GM06990 (cell line): ENCODE data around the gene PHAF1.
A peak's percentile ranks its signal among the peaks of the same experiment; 100 is the strongest.

Source experiments
- DNase-seq: peaks from one replicate; pipeline ENCODE4 v3.0.0-alpha.2; 2011; ENCODE audit not compliant: insufficient read length; ENCODE audit errors: extremely low read depth
- H3K27me3 ChIP-seq: replicated peaks from 2 replicates; pipeline ENCODE4 v1.6.0; 2011; ENCODE audit warnings: low read length; ENCODE audit not compliant: control insufficient read depth, insufficient read depth
- H3K36me3 ChIP-seq: 2 replicates; pipeline ENCODE4 v1.5.1; 2011; ENCODE audit warnings: low read length; ENCODE audit not compliant: control insufficient read depth, insufficient read depth
- H3K4me3 ChIP-seq: replicated peaks from 2 replicates; pipeline ENCODE4 v1.5.1; 2011; ENCODE audit warnings: low read depth, mild to moderate bottlenecking, control low read depth, low read length
- TF ChIP-seq, protein P1 (sequence below): IDR thresholded peaks from 2 replicates; pipeline ENCODE4 v1.5.1; 2011; ENCODE audit warnings: low read length, control low read depth, mild to moderate bottlenecking, inconsistent platforms; ENCODE audit not compliant: insufficient read depth, poor library complexity, severe bottlenecking

PHAF1 gene

DNA sequence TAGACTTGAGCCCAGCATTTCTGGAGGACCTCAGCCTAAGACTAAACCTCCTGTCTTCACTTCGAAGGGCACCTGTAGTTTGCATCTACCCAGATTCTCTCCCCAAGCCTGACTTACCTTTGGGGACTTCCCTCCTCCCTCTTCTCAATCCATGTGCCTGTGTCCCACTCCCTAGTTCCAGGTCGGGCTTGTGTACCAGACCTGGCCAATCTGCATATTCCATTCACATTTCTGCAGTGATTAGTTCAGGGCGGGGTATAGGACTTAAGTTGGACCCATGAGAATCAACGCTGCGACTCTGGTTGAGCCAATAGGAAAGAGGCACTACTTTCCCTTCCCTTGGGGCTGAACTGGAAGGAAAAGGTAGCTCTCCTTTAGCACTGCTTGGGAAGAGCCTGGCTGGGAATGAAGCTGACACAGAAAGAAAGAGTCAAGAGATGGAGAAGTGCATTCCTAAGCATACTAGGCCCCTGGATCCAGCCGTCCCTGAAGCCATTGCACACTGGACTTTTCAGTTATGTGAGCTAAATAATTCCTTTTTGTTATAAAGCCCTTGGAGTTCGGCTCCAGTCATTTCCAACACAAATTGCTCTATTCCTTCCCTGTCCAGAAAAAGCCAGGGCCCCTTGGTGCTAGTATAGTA is 47.5 kb downstream of the PHAF1 start:
- DNase-seq = no peak
- Histone ChIP-seq H3K27me3 (no peaks in the 10 kb centered on the region), H3K36me3 (peaks cover 2% of the 10 kb centered on the region), H3K4me3 (no peak overlapping the region)
- TF ChIP-seq, protein P1, sequence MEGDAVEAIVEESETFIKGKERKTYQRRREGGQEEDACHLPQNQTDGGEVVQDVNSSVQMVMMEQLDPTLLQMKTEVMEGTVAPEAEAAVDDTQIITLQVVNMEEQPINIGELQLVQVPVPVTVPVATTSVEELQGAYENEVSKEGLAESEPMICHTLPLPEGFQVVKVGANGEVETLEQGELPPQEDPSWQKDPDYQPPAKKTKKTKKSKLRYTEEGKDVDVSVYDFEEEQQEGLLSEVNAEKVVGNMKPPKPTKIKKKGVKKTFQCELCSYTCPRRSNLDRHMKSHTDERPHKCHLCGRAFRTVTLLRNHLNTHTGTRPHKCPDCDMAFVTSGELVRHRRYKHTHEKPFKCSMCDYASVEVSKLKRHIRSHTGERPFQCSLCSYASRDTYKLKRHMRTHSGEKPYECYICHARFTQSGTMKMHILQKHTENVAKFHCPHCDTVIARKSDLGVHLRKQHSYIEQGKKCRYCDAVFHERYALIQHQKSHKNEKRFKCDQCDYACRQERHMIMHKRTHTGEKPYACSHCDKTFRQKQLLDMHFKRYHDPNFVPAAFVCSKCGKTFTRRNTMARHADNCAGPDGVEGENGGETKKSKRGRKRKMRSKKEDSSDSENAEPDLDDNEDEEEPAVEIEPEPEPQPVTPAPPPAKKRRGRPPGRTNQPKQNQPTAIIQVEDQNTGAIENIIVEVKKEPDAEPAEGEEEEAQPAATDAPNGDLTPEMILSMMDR = no peak

DNA sequence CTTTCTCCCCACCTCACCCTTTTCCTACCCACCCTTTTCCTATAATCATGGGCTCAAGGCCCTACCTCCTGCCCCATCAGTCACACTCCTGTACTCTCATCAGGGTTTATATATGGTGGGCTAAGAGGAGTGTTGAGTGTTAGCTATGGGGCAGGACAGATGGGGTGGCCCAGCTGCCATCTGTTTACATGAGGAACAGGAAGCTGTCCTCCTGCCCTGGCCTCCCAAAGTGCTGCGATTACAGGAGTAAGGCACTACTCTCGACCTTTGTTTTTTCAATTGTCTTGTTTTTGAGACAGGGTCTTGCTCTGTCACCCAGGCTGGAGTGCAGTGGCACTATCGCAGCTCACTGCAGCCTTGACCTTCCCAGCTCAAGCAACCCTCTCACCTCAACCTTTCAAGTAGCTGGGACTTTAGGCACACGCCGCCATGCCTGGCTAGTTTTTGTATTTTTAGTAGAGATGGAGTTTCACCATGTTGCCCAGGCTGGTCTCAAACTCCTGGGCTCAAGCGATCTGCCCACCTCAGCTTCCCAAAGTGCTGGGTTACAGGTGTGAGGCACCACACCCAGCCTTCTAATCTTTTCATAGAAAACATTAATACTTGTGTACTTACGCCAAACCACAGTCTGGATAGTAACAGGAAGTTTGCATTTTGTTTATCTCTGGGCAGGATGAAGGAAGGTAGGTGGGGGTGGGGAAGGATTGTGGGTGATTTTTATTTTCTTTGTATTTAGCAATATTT is 48.3 kb downstream of the PHAF1 start:
- Histone ChIP-seq H3K4me3 (peak overlapping the region; percentile 98), H3K36me3 (peaks cover 2% of the 10 kb centered on the region), H3K27me3 (no peaks in the 10 kb centered on the region; the same call in 1 of the 2 replicates)
- TF ChIP-seq, protein P1 = no peak
- DNase-seq = no peak

DNA sequence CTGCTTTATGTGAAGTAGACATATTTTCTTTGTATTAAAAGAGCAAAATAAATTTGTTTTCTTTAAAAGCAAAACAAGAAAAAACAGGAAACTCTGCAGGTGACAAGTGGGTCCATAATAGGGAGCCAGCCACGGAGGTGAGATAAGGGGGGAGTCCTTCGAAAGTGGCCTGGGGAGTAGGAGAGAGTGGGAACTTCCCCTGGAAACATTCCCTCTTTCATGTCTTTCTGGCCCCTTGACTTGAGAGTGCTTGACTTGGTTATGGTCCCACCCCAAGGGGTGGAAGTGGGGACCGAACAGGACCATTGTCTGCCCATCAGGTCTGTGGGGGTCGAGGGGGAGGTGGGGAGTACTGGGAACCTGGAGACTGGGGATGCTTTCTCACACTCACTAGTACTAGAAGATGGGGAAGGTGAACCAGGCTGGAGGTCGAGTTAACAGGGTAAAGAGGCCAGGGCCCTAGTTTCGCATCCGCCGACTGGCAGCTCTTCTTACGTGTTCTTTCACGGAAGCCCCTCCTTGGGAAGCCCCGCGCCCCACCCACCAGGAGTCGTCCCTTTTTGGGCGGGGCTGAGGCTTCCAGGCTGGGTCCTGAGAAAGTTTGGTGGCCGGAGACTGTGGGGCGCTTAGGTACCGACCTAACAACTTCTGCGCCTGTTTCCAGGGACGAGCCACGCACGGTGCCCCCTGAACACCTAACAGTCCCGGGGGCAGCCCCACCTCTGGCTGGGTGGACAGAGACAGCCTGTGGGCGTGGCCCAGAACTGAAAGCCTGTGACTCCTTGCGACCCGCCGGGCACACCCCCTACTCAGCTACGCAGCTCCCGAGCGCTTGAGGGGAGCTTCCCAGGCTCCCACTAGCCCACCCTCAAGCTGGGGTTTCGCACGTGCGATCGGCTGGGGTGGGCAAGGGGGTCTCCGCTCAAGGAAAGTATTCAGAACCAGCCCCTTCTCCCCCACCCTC is 49.2 kb downstream of the PHAF1 start:
- Histone ChIP-seq H3K4me3 (peak overlapping the region; percentile 98), H3K36me3 (peaks cover 2% of the 10 kb centered on the region), H3K27me3 (no peaks in the 10 kb centered on the region; the same call in 1 of the 2 replicates)
- TF ChIP-seq, protein P1 = no peak
- peak; percentile 88 for DNase-seq

DNA sequence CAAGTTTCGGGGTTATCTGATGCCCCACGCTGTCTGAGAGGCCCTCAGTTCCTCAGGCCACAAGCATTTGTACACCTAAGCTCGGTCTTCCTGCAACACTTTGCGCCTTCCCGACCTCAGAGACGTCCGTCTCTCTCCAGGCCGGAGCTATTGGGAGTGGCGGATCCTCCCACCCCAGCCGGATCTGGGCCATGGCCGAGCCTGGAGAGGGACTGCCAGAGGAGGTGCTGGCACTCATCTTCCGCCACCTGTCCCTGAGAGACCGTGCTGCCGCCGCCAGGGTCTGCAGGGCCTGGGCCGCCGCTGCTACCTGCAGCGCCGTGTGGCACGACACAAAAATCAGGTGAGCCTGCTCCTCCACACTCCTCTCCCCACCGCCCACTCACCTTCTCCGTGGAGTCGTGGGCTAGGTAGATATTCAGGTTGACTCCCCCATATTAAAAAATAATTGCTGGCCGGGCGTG is 51.9 kb downstream of the PHAF1 start:
- Histone ChIP-seq H3K4me3 (no peak overlapping the region), H3K36me3 (peaks cover 2% of the 10 kb centered on the region), H3K27me3 (no peaks in the 10 kb centered on the region; the same call in 1 of the 2 replicates)
- TF ChIP-seq, protein P1 = no peak
- no peak for DNase-seq

DNA sequence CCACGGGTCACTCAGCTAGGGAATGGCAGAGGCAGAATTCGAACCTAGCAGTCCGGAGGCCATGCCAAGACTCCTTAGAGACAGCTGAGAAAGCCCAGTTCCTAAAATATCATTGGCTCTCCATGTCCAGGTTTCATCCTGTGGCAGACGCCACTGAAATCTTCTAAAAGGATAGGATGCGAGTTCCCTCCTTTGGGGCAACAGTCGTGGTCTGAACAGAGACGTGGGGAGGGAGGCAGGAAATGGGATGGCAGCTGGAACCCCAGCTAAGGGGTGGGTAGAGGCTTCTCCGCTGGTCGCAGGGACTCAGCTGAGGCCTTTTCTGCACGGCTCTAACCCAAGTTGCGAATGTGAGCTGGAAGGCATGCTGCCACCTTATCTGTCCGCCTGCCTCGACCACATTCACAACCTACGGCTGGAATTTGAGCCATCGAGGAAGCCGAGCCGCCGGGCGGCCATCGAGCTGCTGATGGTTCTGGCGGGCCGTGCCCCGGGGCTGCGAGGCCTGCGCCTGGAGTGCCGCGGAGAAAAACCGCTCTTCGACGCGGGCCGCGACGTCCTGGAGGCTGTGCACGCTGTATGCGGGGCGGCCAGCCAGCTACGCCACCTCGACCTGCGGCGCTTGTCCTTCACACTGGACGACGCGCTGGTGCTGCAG is 52.9 kb downstream of the PHAF1 start:
- Histone ChIP-seq H3K36me3 (no peaks in the 10 kb centered on the region; the same call in 1 of the 2 replicates), H3K27me3 (no peaks in the 10 kb centered on the region; the same call in 1 of the 2 replicates), H3K4me3 (peak overlapping the region; percentile 22)
- TF ChIP-seq, protein P1 = no peak
- DNase-seq = no peak
